Measurements from ENCODE around the gene RADX.
"Not testable (repeated sequence)": the region's sequence is repeated elsewhere in the genome, so short reads cannot be mapped to it uniquely, and the experiment has no call there.

The RADX gene

GRCh38 chrX:106649523-106650428, 38.0 kb downstream of the RADX start:
- TF ChIP-seq MAX (IDR thresholded peaks at IDR 0.05; ENCODE audit: low read depth, low read length), result no peak
- no peak for TF ChIP-seq POLR2A (IDR thresholded peaks at IDR 0.05; ENCODE audit: extremely low read depth, insufficient read length)
- no peak for TF ChIP-seq CTCF (IDR thresholded peaks at IDR 0.05; ENCODE audit: low read depth, low read length)
- no peak for TF ChIP-seq MYC (IDR thresholded peaks at IDR 0.05; ENCODE audit: low read depth, low read length)
- no peak for DNase-seq (ENCODE audit: low read depth)
- no peak overlapping the region for H3K4me3 ChIP-seq (ENCODE audit: low read depth, low read length)

GRCh38 chrX:106653625-106654024, 41.8 kb downstream of the RADX start:
- not testable (repeated sequence) for H3K4me3 ChIP-seq (ENCODE audit: low read depth, low read length); DNase-seq (ENCODE audit: low read depth)

- no peak for TF ChIP-seq MAX (IDR thresholded peaks at IDR 0.05; ENCODE audit: low read depth, low read length)
- no peak for TF ChIP-seq CTCF (IDR thresholded peaks at IDR 0.05; ENCODE audit: low read depth, low read length)
- no peak for TF ChIP-seq POLR2A (IDR thresholded peaks at IDR 0.05; ENCODE audit: extremely low read depth, insufficient read length)
- no peak for TF ChIP-seq MYC (IDR thresholded peaks at IDR 0.05; ENCODE audit: low read depth, low read length)
- DNase-seq (ENCODE audit: low read depth), result no peak
- H3K4me3 ChIP-seq (ENCODE audit: low read depth, low read length), result no peak overlapping the region
These were observed 58.9 kb downstream of the RADX start for GRCh38 chrX:106670631-106671030.

- no peak for TF ChIP-seq MYC (IDR thresholded peaks at IDR 0.05; ENCODE audit: low read depth, low read length)
- no peak for TF ChIP-seq MAX (IDR thresholded peaks at IDR 0.05; ENCODE audit: low read depth, low read length)
- TF ChIP-seq CTCF (IDR thresholded peaks at IDR 0.05; ENCODE audit: low read depth, low read length), result no peak
- no peak for TF ChIP-seq POLR2A (IDR thresholded peaks at IDR 0.05; ENCODE audit: extremely low read depth, insufficient read length)
- no peak for DNase-seq (ENCODE audit: low read depth)
These were observed 60.7 kb downstream of the RADX start for GRCh38 chrX:106672527-106672926.

GRCh38 chrX:106680716-106681115, 68.9 kb downstream of the RADX start:
- no peak overlapping the region for H3K4me3 ChIP-seq (ENCODE audit: low read depth, low read length)
- TF ChIP-seq MAX (IDR thresholded peaks at IDR 0.05; ENCODE audit: low read depth, low read length), result no peak
- no peak for DNase-seq (ENCODE audit: low read depth)

More at GRCh38 chrX:106672527-106672926, 60.7 kb downstream of the RADX start:
- H3K4me3 ChIP-seq (ENCODE audit: low read depth, low read length), result no peak overlapping the region

- H3K4me3 ChIP-seq (ENCODE audit: low read depth, low read length), result no peak overlapping the region
- DNase-seq (ENCODE audit: low read depth), result no peak
- TF ChIP-seq POLR2A (IDR thresholded peaks at IDR 0.05; ENCODE audit: extremely low read depth, insufficient read length) (no peak), CTCF (IDR thresholded peaks at IDR 0.05; ENCODE audit: low read depth, low read length) (no peak), MAX (IDR thresholded peaks at IDR 0.05; ENCODE audit: low read depth, low read length) (no peak), MYC (IDR thresholded peaks at IDR 0.05; ENCODE audit: low read depth, low read length) (no peak)
These were observed 72.4 kb downstream of the RADX start for GRCh38 chrX:106684207-106684606.

Measured in NB4 (cell line).